Lung (tissue), 12 donors: Measurements from ENCODE around the gene KRTAP10-6. TPM values are rescaled to one million over a fixed set of nuclear protein-coding genes. Genes with fewer than 3 reads are reported as not detected.

ENCODE experiments used
- ATAC-seq: fragments of 200-7000 bp; cut with Tn5 transposase; one replicate; pipeline ENCODE4 v1.9.1; 2020; ENCODE audit warnings: moderate number of reproducible peaks; ENCODE audit not compliant: insufficient read depth, low FRiP score
- DNase-seq, 3 donors: peaks; one replicate each; pipeline ENCODE4 v3.0.0-alpha.2; 2013 to 2017
- H3K27ac ChIP-seq, 2 donors: one replicate each; pipeline ENCODE4 v1.5.1; 2013; ENCODE audit warnings: mild to moderate bottlenecking in 2 of 2, moderate library complexity in 2 of 2, control low read depth in 1 of 2, inconsistent platforms in 1 of 2, low read depth in 1 of 2, low read length in 1 of 2
- H3K27me3 ChIP-seq, 3 donors: one replicate each; pipeline ENCODE4 v1.5.1; 2013; ENCODE audit warnings: low read length in 2 of 3; ENCODE audit not compliant: control insufficient read depth in 3 of 3, insufficient read depth in 3 of 3
- H3K36me3 ChIP-seq, 4 donors: one replicate each; pipeline ENCODE4 v1.5.1; 2013; ENCODE audit warnings: low read length in 4 of 4, mild to moderate bottlenecking in 1 of 4, moderate library complexity in 1 of 4; ENCODE audit not compliant: control insufficient read depth in 4 of 4, insufficient read depth in 4 of 4
- H3K4me1 ChIP-seq, 5 donors: one replicate each; pipeline ENCODE4 v1.5.1; 2013; ENCODE audit warnings: low read length in 5 of 5, mild to moderate bottlenecking in 2 of 5, moderate library complexity in 1 of 5; ENCODE audit not compliant: control insufficient read depth in 5 of 5, insufficient read depth in 5 of 5
- H3K4me3 ChIP-seq: one replicate; pipeline ENCODE4 v1.5.1; 2013; ENCODE audit warnings: mild to moderate bottlenecking, control low read depth, moderate library complexity
- H3K9ac ChIP-seq, 2 donors: one replicate each; pipeline ENCODE4 v1.5.1; 2013; ENCODE audit warnings: low read length in 2 of 2, control low read depth in 1 of 2; ENCODE audit not compliant: insufficient read depth in 1 of 2
- H3K9me3 ChIP-seq, 4 donors: one replicate each; pipeline ENCODE4 v1.5.1; 2013; ENCODE audit warnings: low read length in 3 of 4, mild to moderate bottlenecking in 1 of 4, moderate library complexity in 1 of 4; ENCODE audit not compliant: control insufficient read depth in 4 of 4, insufficient read depth in 3 of 4
- CTCF ChIP-seq: IDR thresholded peaks from 2 replicates; pipeline ENCODE4 v1.5.1; 2012; ENCODE audit warnings: mild to moderate bottlenecking; ENCODE audit errors: control extremely low read depth, extremely low read depth
- WGBS, 2 donors: extraction: QIAGEN DNeasy Blood & Tissue Kit; methylation state at CpG; one replicate each; pipeline ENCODE4 v1.1.7; 2013; 5-methylcytosine and 5-hydroxymethylcytosine counted together
- polyA plus RNA-seq, 2 donors: library from polyadenylated mRNA; stranded (reverse); fragments of 200-250 nt; gene quantifications; one replicate each; pipeline ENCODE4 v1.2.1, GENCODE V29; 2013
- total RNA-seq, 2 donors: library from RNA; depleted of rRNA in 1 of 2; stranded (reverse); fragments of >200 nt in 1 of 2; gene quantifications; one replicate each; pipeline ENCODE4 v1.2.1, GENCODE V29; 2014 to 2021
- donor health status: control.
- donor health status: control.
- donor health status: Bipolar disorder and iron deficiency.
- donor health status: healthy.
- donor health status: DM: yes; HTN: yes; CAD: no.

The KRTAP10-6 gene
- total and polyA plus RNA-seq, 4 donors, result not detected

- H3K36me3 ChIP-seq, result no peaks in the 10 kb centered on the region
- no peak for DNase-seq
- ATAC-seq, result no peak
- no peaks in the 10 kb centered on the region for H3K27me3 ChIP-seq
- no peak for TF ChIP-seq CTCF
- no peak overlapping the region for H3K9ac ChIP-seq
- peaks cover 0 to 20% (median 3%) of the 10 kb centered on the region in 4 donors for H3K9me3 ChIP-seq
- H3K4me1 ChIP-seq, result no peaks in the 10 kb centered on the region
- no peak overlapping the region for H3K4me3 ChIP-seq
- H3K27ac ChIP-seq, result no peak overlapping the region
Measured at GRCh38 chr21:44609193-44609592, 16.9 kb upstream of the KRTAP10-6 start.

- no peak for TF ChIP-seq CTCF
- no peaks in the 10 kb centered on the region for H3K27me3 ChIP-seq
- ATAC-seq (no peak), DNase-seq (no peak)
- H3K4me3 ChIP-seq, result no peak overlapping the region
- H3K9ac ChIP-seq, result no peak overlapping the region
- peaks cover 0 to 10% (median 3%) of the 10 kb centered on the region in 4 donors for H3K9me3 ChIP-seq
- no peaks in the 10 kb centered on the region for H3K4me1 ChIP-seq
- no peaks in the 10 kb centered on the region for H3K36me3 ChIP-seq
- 78 to 88% methylated on average over 4 of the region's 4 CpGs for WGBS, 2 donors
- no peak overlapping the region for H3K27ac ChIP-seq
Measured at GRCh38 chr21:44606495-44606894, 14.2 kb upstream of the KRTAP10-6 start.

- H3K9ac ChIP-seq, result no peak overlapping the region
- no peak overlapping the region for H3K27ac ChIP-seq
- H3K4me3 ChIP-seq, result no peak overlapping the region
- H3K36me3 ChIP-seq, result no peaks in the 10 kb centered on the region
- H3K4me1 ChIP-seq, result no peaks in the 10 kb centered on the region
- WGBS, 2 donors, result 87 to 91% methylated on average over 8 of the region's 8 CpGs
- peaks cover 0 to 3% (median under 1%) of the 10 kb centered on the region in 4 donors for H3K9me3 ChIP-seq
- H3K27me3 ChIP-seq, result no peaks in the 10 kb centered on the region
- no peak for DNase-seq
- no peak for TF ChIP-seq CTCF
- ATAC-seq, result no peak
Measured at GRCh38 chr21:44603911-44604310, 11.6 kb upstream of the KRTAP10-6 start.
